ENCODE data around the gene ZNF584.

DNA sequence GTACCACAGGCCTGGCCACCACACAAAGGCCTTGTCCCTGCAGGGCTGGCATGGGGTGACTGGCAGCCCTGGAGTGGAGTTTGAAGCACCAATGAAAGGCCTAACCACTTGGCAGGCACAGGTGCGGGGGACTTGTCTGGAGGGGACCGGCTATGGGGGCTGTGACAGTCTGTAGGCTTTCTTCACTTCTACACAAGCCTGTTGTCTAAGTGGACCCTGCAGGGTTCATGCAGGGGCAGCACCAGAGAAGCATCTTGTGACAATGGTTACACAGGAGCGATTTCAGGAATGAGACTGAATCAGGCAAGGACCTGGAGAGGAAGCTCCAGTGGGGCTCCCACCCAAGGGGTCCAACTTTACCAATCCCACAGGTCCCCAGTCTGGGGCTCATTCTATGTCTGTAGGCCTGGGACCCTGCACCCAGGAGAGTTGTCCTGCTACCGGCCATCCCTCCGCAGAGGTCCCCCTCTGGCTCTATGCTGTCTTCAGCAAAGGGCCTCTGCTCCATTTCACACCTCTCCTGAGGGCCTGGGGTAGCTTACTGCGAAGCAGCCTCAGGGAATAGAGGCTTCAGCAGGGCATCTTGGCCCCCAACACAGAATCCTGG, 25.3 kb upstream of the ZNF584 start:
- TF ChIP-seq, protein P1, sequence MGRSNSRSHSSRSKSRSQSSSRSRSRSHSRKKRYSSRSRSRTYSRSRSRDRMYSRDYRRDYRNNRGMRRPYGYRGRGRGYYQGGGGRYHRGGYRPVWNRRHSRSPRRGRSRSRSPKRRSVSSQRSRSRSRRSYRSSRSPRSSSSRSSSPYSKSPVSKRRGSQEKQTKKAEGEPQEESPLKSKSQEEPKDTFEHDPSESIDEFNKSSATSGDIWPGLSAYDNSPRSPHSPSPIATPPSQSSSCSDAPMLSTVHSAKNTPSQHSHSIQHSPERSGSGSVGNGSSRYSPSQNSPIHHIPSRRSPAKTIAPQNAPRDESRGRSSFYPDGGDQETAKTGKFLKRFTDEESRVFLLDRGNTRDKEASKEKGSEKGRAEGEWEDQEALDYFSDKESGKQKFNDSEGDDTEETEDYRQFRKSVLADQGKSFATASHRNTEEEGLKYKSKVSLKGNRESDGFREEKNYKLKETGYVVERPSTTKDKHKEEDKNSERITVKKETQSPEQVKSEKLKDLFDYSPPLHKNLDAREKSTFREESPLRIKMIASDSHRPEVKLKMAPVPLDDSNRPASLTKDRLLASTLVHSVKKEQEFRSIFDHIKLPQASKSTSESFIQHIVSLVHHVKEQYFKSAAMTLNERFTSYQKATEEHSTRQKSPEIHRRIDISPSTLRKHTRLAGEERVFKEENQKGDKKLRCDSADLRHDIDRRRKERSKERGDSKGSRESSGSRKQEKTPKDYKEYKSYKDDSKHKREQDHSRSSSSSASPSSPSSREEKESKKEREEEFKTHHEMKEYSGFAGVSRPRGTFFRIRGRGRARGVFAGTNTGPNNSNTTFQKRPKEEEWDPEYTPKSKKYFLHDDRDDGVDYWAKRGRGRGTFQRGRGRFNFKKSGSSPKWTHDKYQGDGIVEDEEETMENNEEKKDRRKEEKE (IDR thresholded peaks at IDR 0.05), result no peak
- TF ChIP-seq NFYA (IDR thresholded peaks at IDR 0.05; ENCODE audit: borderline replicate concordance, low read depth, low read length) (no peak), ESRRA (IDR thresholded peaks at IDR 0.05; ENCODE audit: low read length) (no peak), RCOR1 (conservative IDR thresholded peaks at IDR 0.05; ENCODE audit: low read depth, low read length) (no peak), EP300 (IDR thresholded peaks at IDR 0.05; ENCODE audit: borderline replicate concordance in 1 of 2, control insufficient read depth in 1 of 2, low read depth in 2 of 2, low read length in 2 of 2) (no peak)
- TF ChIP-seq, protein P2, sequence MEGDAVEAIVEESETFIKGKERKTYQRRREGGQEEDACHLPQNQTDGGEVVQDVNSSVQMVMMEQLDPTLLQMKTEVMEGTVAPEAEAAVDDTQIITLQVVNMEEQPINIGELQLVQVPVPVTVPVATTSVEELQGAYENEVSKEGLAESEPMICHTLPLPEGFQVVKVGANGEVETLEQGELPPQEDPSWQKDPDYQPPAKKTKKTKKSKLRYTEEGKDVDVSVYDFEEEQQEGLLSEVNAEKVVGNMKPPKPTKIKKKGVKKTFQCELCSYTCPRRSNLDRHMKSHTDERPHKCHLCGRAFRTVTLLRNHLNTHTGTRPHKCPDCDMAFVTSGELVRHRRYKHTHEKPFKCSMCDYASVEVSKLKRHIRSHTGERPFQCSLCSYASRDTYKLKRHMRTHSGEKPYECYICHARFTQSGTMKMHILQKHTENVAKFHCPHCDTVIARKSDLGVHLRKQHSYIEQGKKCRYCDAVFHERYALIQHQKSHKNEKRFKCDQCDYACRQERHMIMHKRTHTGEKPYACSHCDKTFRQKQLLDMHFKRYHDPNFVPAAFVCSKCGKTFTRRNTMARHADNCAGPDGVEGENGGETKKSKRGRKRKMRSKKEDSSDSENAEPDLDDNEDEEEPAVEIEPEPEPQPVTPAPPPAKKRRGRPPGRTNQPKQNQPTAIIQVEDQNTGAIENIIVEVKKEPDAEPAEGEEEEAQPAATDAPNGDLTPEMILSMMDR (IDR thresholded peaks at IDR 0.05 in 2 of 3, conservative IDR thresholded peaks at IDR 0.05 in 1 of 3; ENCODE audit: control insufficient read depth in 2 of 3, extremely low read depth in 1 of 3, insufficient read depth in 1 of 3, low read depth in 3 of 3, low read length in 3 of 3), result no peak
- TF ChIP-seq, protein P3, sequence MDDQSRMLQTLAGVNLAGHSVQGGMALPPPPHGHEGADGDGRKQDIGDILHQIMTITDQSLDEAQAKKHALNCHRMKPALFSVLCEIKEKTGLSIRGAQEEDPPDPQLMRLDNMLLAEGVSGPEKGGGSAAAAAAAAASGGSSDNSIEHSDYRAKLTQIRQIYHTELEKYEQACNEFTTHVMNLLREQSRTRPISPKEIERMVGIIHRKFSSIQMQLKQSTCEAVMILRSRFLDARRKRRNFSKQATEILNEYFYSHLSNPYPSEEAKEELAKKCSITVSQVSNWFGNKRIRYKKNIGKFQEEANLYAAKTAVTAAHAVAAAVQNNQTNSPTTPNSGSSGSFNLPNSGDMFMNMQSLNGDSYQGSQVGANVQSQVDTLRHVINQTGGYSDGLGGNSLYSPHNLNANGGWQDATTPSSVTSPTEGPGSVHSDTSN (IDR thresholded peaks at IDR 0.05; ENCODE audit: insufficient replicate concordance, low read depth, low read length), result no peak
